ENCODE measurements around the gene RBP5.

RBP5 gene

GRCh38 chr12:7099290-7099996 is 29.2 kb downstream of the RBP5 start:
- DNase-seq = no peak

GRCh38 chr12:7096979-7097378 is 31.7 kb downstream of the RBP5 start:
- no peak for DNase-seq

- no peak for DNase-seq
Observed at GRCh38 chr12:7096006-7096932, 32.4 kb downstream of the RBP5 start.

GRCh38 chr12:7093892-7094291 is 34.8 kb downstream of the RBP5 start:
- DNase-seq = no peak

GRCh38 chr12:7093486-7093885 is 35.2 kb downstream of the RBP5 start:
- DNase-seq = no peak

- DNase-seq = no peak
Observed at GRCh38 chr12:7092986-7093460, 35.7 kb downstream of the RBP5 start.

- DNase-seq = peak; percentile 83
Observed at GRCh38 chr12:7092229-7092985, 36.3 kb downstream of the RBP5 start, which contains the start of gene C1R. C1R (minus strand) TSS chr12:7092445; CDS start chr12:7092388, 57 bp downstream.

- no peak for DNase-seq
Observed at GRCh38 chr12:7091660-7092228, 36.9 kb downstream of the RBP5 start.

GRCh38 chr12:7091171-7091570 is 37.5 kb downstream of the RBP5 start:
- DNase-seq = no peak

GRCh38 chr12:7090222-7090998 is 38.3 kb downstream of the RBP5 start:
- no peak for DNase-seq

GRCh38 chr12:7089196-7089871 is 39.4 kb downstream of the RBP5 start:
- no peak for DNase-seq

GRCh38 chr12:7083125-7083524 is 45.6 kb downstream of the RBP5 start:
- DNase-seq = no peak

- no peak for DNase-seq
Observed at GRCh38 chr12:7081037-7081436, 47.7 kb downstream of the RBP5 start.

GRCh38 chr12:7079826-7080125 is 48.9 kb downstream of the RBP5 start:
- DNase-seq = no peak

- DNase-seq = no peak
Observed at GRCh38 chr12:7078163-7078562, 50.5 kb downstream of the RBP5 start.

GRCh38 chr12:7076493-7076892 is 52.2 kb downstream of the RBP5 start:
- no peak for DNase-seq

GRCh38 chr12:7075939-7076338 is 52.8 kb downstream of the RBP5 start:
- DNase-seq = no peak

- DNase-seq = no peak
Observed at GRCh38 chr12:7075518-7075917, 53.2 kb downstream of the RBP5 start.

GRCh38 chr12:7073946-7074345 is 54.7 kb downstream of the RBP5 start:
- no peak for DNase-seq

All from activated CD8-positive, alpha-beta memory T cell treated with anti-CD3 and anti-CD28 coated beads, Interleukin-2, amount 50 U/mL, for 48 hours (primary cell).